ENCODE results near the gene NOL12.

Gene NOL12

GRCh38 chr22:37686002-37686982 is at the start of gene NOL12:
Gene NOL12, plus strand, starts transcription at chr22:37686343. Its CDS starts 50 bp downstream, at chr22:37686393.
- TF ChIP-seq GATA3 (IDR thresholded peaks at IDR 0.05; ENCODE audit: low read depth, low read length) (no peak), GATA2 (IDR thresholded peaks at IDR 0.05; ENCODE audit: low read depth, low read length) (no peak)

GRCh38 chr22:37636949-37637273 is 49.2 kb upstream of the NOL12 start:
- TF ChIP-seq GATA3 (IDR thresholded peaks at IDR 0.05; ENCODE audit: low read depth, low read length), result no peak
- no peak for TF ChIP-seq GATA2 (IDR thresholded peaks at IDR 0.05; ENCODE audit: low read depth, low read length)

- TF ChIP-seq GATA3 (IDR thresholded peaks at IDR 0.05; ENCODE audit: low read depth, low read length) (no peak), GATA2 (IDR thresholded peaks at IDR 0.05; ENCODE audit: low read depth, low read length) (no peak)
Measured at GRCh38 chr22:37638391-37639069, 47.6 kb upstream of the NOL12 start.

DNA sequence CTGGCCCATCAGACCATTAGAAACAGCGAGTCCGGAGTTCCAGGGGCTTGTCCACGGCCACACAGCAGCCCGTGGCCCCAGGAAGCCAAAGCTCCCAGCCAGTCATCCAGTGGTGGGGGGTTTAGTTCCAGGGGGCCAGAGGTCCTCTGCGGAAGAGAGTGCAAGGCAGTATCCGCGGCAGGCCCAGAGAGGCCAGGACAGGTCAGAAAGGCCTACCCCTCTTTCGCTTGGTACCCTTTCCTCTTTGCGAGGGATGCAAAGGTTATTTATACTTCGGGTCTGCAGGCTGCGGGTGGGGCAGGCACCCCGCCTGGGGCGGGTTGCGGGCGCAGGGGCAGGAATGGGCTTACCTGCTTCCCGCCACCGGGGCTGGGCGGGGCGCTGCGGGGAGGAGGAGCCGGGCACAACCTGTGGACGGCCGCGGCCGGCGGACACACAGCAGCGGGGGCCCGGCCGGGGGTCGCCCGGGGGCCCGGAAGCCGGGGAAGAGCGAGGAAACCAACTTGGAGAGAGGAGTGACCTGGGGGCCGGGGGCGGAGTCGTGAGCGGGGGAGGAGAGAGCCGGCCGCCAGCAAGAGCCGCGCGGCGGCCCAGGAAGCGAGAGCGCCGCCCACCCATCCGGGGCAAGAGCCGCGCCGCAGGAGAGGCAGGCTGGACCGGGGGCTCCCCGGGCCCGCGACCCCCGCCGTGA is 46.9 kb upstream of the NOL12 start, which contains the start of gene SH3BP1:
TSS of gene SH3BP1 (plus strand) at position 600 of the 691 bp plus-strand sequence. CDS start 119 bp downstream, outside the sequence.
- no peak for TF ChIP-seq GATA2 (IDR thresholded peaks at IDR 0.05; ENCODE audit: low read depth, low read length)
- TF ChIP-seq GATA3 (IDR thresholded peaks at IDR 0.05; ENCODE audit: low read depth, low read length), result no peak

DNA sequence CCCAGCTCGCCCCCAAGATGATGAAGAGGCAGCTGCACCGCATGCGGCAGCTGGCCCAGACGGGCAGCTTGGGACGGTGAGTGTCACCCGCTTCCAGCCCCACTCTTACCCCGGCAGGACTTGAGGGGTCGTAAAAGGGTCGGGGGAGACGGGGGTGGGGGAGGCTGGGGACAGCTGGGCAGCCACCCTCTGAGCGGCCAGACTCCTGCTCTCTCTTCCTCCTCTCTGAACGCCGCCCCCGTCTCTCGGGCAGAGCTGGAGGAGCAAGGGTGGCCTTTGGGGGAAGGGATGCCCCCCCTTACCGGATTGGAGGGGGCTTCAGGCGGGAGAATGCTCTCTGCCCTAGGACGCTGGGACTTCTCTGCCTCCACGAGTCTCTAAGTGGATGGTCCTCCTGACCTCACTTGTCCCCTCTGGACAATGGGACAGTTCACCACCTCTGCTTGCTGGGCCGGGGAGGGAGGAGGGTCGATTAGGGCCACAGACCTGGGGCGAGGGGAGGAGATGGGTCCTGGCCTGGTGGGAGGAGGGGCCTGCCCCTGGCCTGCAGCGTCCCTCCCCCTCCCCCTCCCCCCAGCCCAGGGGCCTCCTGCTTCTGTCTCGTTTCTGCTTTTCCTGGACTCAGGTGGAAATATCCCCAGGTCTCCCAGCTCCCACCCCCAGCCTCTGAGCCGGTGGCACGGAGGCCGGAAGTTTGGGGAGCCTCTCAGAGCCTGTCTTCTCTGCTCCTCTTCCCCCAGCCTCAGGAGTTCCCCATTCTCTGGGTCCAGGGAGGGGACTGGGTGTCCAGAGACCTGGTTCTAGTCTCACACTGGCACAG is 46.2 kb upstream of the NOL12 start:
- TF ChIP-seq GATA2 (IDR thresholded peaks at IDR 0.05; ENCODE audit: low read depth, low read length) (no peak), GATA3 (IDR thresholded peaks at IDR 0.05; ENCODE audit: low read depth, low read length) (no peak)

DNA sequence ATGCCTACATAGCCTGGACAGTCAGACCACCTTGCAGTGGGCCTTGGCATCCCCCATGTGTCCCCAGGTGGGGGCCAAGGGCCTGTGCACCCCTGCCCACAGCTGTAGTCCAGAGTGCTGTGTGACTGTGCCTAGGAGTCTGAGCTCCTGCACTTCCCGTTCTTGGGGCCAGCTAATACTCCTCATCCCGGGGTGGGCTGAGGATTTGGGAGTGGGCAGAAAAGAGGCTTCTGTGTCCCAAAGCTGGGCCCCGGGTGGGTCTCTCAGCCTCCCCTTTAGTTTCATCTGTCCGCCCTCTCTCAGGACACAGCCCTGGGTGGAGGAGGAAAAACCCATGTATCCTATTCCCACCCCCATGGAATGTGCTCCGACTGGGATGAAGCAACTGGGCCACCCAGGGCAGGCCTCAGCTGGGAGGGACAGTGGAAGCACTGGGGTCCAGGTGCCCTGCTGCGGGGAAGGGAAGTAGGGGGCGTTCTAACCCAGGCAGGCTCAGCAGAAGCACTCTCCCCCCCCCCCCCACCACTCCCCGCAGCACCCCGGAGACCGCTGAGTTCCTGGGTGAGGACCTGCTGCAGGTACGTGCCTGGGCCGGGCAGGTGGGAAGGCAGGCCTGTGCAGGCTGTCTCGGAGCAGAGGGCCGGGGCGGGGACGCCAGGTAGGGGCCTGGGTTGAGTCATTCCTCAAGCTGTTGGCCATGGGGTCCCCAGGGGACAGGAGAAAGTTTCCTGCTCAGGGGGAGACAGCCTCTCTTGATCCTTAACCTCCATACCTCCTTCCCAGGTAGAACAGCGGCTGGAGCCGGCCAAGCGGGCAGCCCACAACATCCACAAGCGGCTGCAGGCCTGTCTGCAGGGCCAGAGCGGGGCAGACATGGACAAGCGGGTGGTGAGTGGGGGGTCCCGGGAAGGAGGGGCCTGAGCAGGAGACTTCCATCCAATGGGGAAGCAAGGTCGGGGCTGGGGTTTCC is 45.3 kb upstream of the NOL12 start:
- TF ChIP-seq GATA2 (IDR thresholded peaks at IDR 0.05; ENCODE audit: low read depth, low read length) (no peak), GATA3 (IDR thresholded peaks at IDR 0.05; ENCODE audit: low read depth, low read length) (no peak)

DNA sequence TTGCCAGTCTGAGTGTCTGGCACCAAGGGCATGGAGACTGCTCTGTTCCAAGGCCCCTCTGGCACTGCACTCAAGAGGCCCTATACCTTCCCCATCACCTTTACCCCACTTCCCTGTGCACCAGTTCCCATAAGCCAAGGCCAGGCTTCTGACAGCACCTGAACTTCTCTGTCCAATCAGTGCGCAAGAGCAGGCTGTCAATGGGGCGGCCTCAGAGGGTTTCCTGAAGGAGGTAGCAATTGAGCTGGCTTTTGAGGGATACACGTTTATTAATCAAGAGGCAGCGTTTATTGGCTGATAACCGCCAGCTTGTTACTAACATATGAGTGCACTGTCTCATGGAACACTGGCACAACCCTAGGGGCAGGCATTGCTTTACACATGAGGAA is 44.6 kb upstream of the NOL12 start:
- no peak for TF ChIP-seq GATA2 (IDR thresholded peaks at IDR 0.05; ENCODE audit: low read depth, low read length)
- TF ChIP-seq GATA3 (IDR thresholded peaks at IDR 0.05; ENCODE audit: low read depth, low read length), result no peak

DNA sequence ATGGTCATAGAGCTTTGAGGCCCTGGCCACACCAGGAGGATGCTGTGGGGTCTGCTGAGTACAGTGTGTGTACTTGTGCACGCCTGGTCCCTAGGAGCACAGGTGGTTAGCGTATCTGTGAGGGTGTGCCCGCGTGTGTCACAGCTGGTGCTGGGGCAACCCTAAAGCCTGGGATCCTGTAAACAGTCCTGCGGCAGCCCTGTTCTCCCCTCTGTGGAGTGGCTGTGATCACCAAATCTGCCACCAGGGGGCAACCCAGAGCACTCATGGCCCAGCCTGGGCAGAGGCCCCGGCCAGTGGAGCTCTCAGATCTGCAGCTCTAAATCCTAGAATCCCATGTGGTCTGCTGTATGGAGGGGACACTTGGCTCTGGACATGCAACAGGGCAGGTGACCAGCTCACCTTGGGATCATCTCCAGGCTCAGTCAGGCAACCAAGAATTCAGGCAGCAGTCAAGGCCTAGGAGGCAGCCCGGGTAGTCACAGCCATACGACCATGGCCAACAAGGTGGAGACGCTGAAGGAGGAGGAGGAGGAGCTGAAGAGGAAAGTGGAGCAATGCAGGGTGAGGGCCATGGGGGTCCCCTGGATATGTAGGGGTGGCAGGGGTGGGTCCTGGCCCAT is 42.8 kb upstream of the NOL12 start:
- TF ChIP-seq GATA2 (IDR thresholded peaks at IDR 0.05; ENCODE audit: low read depth, low read length), result no peak
- no peak for TF ChIP-seq GATA3 (IDR thresholded peaks at IDR 0.05; ENCODE audit: low read depth, low read length)

- TF ChIP-seq GATA2 (IDR thresholded peaks at IDR 0.05; ENCODE audit: low read depth, low read length), result no peak
- no peak for TF ChIP-seq GATA3 (IDR thresholded peaks at IDR 0.05; ENCODE audit: low read depth, low read length)
Measured at GRCh38 chr22:37647317-37647716, 38.8 kb upstream of the NOL12 start.

- TF ChIP-seq GATA2 (IDR thresholded peaks at IDR 0.05; ENCODE audit: low read depth, low read length) (no peak), GATA3 (IDR thresholded peaks at IDR 0.05; ENCODE audit: low read depth, low read length) (no peak)
Measured at GRCh38 chr22:37647928-37648327, 38.2 kb upstream of the NOL12 start.

- no peak for TF ChIP-seq GATA2 (IDR thresholded peaks at IDR 0.05; ENCODE audit: low read depth, low read length)
- no peak for TF ChIP-seq GATA3 (IDR thresholded peaks at IDR 0.05; ENCODE audit: low read depth, low read length)
Measured at GRCh38 chr22:37650463-37651136, 35.5 kb upstream of the NOL12 start.

Data from SH-SY5Y (cell line).